ENCODE measurements around the gene PPP1R8.
"Not testable (repeated sequence)": the region's sequence is repeated elsewhere in the genome, so short reads cannot be mapped to it uniquely, and the experiment has no call there.

PPP1R8 gene

DNA sequence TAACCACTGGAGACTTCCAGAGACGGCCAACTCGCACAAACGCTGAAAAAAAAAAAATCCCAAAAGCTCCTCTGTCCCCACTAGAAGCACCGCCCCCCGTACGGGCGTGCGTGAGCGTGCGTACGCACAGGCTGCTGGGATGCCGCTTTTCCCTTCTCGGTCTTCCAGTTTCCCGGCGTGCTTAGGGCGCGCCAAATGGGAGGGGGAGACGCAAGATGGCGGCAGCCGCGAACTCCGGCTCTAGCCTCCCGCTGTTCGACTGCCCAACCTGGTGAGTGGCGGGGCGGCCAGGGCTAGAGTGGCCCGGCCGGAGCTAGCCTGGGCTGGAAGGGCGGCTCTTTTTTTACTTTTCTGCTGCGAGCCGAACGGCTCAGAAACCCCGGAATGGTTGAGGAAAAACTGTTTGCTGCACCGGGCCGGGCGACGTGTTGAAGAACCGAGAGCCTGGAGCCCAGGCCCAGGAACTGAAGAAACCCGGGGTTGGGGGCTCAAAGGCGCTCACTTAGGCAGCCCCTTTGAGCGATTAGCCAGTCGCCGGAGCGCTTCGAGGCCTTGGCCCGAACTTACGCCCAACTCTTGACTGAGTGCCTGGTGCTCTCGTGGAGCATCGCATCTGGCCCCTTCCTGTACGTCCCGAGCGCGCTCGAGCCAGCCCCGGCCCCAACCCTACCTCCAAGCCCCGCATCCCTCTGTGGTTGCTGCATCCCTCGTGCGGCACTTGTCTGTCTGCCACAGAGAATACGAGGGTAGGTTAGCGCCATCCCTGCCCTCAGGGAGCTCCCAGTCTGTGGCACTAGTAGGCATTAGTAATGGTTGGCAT lies at the start of gene PPP1R8:
PPP1R8 (plus strand) TSS at position 162 of the 820 bp plus-strand sequence; CDS start at position 216, 54 bp downstream.
- peak; percentile 74 for DNase-seq (ENCODE audit: low spot score)

DNA sequence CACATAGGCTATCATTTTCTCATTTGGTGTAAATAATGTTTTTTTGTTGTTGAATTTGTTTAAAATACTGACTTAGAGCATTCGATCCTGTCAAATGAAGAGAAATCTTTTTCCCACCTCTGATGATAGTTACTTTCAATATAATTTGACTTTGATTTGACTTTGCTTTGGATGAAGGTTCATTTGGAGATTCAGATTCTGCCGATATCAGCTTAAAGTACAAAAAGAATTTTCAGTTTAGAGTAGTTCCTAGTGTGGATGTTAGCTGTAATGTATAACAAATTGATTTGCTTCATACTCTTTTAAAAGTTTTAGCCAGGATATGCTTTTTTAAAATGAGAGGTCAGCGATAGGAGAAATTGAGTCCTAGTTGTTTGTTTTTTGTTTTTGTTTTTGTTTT lies 47.6 kb upstream of the PPP1R8 start:
- no peak for DNase-seq (ENCODE audit: low spot score)

GRCh38 chr1:27784700-27785099 lies 45.9 kb upstream of the PPP1R8 start:
- DNase-seq (ENCODE audit: low spot score): no peak

DNA sequence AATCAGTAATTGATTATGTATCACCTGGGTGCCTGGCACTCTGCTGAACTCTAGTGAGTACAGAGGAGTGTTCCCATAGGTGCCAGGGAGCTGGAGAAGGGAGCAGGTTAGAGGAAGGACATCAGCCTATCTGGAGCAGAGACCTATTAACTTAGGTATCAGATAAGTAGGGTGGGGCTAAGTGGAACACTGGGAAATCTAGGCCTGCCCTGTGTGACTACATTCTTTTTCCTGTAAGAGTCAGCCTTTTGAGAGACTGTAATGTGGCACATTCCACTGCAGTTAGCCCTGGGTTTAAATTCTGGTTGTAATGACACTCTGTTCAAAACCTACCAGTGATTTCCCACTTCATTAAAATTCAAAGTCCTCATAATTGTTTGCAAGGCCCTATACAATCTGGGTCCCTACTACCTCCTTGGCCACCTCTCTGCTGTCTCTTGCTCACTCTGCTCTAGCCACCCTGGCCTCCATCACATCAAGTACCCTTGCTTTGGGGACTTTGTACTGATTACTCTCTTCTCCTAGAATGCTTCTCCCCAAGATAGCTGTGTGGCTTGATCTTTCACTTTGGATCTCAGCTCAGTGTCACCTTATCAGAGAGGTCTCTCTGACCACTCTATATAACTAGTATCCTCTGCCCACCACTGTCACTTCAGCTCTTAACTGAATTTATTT lies 44.7 kb upstream of the PPP1R8 start:
- no peak for DNase-seq (ENCODE audit: low spot score)

DNA sequence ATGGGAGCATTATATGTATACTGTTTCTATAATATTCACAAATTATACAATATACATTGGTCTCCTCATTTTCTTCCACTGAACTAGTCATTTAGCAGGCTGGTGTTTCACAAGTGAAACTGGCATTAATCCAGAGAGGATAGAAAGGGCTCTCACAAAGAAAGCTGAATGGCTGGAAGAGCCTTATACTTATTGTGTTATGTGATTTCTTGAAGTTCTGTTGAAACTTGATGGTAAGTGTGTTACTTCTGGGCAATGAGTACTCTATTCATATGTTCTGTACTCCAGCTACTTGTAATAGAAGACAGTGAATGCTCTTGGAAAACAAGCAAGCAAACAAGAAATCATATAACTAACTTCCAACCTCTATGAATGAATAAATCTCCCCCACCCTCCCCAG lies 42.7 kb upstream of the PPP1R8 start:
- peak; percentile 63 for DNase-seq (ENCODE audit: low spot score)

DNA sequence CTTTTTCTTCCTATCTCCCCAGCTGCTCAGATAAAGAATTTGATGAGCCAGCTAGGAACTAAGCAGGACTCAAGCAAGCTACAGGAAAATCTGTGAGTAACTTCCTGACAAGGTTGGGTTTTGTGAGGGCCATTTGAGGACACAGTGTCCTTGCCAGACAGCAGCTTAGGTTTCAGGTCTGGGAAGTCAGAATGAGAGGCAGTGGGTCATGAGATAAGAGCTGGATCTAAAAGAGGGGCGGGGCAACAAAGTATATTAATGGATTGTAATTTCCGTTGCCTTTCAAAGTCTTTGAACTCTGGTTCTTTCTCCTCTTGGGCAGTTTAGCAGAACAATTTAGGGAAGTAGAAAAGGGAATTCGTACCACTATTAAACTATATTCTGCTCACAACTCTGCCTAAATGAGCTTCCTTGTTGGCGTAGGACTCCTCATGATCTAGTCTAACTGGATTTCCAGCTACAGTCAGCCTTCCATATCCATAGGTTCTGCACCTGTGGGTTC lies 41.0 kb upstream of the PPP1R8 start:
- no peak for DNase-seq (ENCODE audit: low spot score)

GRCh38 chr1:27790270-27790669 lies 40.3 kb upstream of the PPP1R8 start:
- not testable (repeated sequence) for DNase-seq (ENCODE audit: low spot score)

GRCh38 chr1:27795601-27796000 lies 35.0 kb upstream of the PPP1R8 start:
- no peak for DNase-seq (ENCODE audit: low spot score)

GRCh38 chr1:27804791-27805190 lies 25.8 kb upstream of the PPP1R8 start:
- no peak for DNase-seq (ENCODE audit: low spot score)

DNA sequence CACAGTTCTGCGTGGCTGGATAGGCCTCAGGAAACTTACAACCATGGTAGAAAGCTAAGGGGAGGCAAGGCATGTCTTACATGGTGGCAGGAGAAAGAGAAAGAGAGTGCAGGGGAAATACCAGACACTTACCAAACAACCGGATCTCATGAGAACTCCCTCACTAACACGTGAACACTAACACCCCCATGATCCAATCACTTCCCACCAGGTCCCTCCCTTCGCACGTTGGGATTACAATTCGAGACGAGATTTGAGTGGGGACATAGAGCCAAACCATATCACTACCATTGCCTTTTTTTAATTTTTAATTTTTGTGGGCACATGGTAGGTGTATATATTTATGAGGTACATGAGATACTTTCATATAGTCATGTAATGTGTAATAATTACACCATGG lies 23.8 kb upstream of the PPP1R8 start:
- DNase-seq (ENCODE audit: low spot score): no peak

DNA sequence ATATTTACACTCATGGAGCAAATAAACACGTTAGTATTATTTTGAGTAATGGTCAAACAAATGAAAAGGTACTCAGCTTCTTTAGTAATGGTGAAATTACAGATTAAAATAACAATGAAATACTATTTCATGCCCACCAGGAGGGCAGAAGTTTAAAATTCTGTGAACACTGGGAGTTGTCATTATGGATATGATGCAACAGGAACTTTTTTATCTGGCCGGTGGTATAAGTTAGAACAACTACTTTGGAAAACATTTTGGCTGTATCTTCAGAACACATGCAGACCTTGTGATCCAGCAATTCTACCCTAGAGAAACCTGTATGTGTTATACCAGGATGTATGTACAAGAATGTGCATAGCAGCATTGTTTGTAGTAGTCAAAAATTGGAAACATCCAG lies 23.2 kb upstream of the PPP1R8 start:
- DNase-seq (ENCODE audit: low spot score): no peak

DNA sequence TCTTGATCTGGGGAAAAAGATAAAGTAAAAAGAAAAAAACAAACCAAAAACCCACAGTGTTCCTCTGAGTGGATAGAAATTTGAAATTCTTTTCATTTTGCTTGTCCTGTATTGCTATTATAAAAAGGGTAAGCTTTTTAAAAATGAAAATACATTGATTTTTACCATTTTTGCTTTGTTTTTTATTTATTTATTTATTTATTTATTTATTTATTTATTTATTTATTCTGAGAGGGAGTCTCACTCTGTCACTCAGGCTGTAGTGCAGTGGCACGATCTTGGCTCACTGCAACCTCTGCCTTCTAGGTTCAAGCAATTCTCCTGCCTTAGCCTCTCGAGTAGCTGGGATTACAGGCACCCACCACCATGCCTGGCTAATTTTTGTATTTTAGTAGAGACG lies 22.5 kb upstream of the PPP1R8 start:
- not testable (repeated sequence) for DNase-seq (ENCODE audit: low spot score)

DNA sequence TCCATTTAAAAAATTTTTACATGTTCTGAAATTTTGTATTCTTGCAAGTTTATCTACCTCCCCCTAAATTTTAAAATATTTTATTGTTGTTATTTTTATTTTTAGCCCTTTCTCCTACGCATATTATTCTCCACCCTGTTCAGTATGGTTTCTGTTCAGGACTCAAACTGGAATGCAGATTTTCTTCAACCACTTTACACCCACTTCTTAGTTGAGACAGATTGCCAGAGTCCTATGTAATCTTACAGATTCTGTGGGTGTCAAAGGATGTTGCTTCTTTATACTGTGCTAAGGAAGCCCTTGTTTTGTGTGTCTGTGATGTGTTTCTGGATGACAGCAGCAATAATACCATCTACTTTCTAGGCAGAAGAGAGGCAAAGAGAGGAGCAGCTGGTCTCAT lies 20.7 kb upstream of the PPP1R8 start:
- DNase-seq (ENCODE audit: low spot score): no peak

- DNase-seq (ENCODE audit: low spot score): no peak
Measured at GRCh38 chr1:27811741-27812500, 18.7 kb upstream of the PPP1R8 start.

DNA sequence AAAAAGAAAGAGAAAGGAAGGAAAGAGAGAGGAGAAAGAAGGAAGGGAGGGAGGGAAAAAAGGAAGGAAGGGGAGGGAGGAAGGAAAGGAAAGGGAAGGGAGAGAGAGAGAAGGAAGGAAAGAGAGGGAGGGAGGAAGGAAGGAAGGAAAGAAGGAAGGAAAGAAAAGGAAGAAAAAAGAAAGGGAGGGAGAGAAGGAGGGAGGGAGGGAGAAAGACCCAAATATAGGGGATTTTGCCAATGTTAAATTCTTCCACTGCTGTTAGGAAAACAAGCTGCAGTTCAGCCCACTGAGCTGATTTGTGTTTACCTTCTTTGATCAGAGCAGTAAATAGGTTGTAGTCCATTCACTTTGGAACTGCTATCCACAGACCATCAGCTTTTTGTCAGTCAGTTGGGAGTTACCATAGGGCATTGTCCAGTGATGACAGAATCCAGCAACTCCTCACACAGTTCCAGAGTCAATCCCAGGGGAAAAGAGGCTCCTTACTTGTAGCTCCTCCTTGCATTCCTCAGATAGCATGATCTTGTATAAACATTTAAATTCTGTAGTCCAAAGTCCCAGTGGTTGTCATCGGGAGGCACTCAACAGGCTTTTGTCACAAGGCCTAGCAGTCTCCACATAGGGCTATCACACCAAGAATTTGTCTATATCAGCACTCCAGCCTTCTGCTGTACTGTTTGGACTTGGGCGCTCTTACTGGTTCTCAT lies 13.5 kb upstream of the PPP1R8 start:
- no peak for DNase-seq (ENCODE audit: low spot score)

DNA sequence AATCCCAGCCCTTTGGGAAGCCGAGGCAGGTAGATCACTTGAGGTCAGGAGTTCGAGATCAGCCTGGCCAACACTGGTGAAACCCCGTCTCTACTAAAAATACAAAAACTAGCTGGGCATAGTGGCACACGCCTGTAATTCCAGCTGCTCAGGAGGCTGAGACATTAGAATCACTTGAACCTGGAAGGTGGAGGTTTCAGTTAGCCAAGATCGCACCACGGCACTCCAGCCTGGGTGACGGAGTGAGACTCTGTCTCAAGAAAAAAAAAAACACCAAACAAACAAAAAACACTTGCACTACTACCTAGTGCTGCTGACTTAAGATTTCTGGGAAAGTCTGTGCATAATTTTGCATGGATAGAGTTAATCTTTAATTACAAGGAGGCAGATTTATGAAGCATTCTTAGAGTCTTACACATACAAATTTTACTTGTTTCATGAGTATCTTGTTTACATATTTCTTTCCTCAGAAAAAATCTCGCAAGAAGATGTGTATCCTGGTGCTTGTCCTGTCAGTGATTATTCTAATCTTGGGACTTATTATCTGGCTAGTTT lies 8.7 kb upstream of the PPP1R8 start:
- no peak for DNase-seq (ENCODE audit: low spot score)

DNA sequence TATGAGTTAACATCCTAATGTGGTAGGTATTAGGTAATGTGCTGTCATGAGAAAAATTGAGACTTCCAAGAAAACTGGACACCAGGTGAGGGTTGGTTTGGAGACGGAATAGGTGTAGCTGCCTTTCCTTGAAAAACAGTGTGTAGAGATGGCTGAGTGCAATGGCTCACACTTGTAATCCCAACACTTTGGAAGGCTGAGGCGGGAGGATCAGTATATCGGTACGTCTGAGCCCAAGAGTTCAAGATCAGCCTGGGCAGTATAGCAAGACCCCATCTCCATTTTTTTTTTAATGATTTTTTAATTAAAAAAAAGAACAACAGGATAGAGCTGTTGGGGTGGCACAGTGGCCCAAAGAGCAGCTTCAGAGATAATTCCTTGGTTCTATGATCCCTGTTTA lies 6.8 kb upstream of the PPP1R8 start:
- no peak for DNase-seq (ENCODE audit: low spot score)

DNA sequence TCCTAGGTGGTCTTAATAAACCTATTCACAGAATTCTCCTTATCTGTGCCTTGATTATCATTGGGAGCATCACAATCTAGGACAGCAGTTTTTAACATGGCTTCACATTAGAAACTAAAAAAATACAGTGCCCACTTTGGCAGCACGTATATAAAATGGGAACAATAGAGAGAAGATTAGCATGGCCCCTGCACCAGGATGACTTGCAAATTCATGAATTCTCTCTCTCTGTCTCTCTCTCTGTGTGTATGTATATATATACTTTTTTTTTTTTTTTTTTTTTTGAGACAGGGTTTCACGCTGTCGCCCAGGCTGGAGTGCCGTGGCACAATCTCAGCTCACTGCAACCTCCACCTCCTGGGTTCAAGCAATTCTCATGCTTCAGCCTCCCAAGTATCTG lies 6.2 kb upstream of the PPP1R8 start:
- no peak for DNase-seq (ENCODE audit: low spot score)

DNA sequence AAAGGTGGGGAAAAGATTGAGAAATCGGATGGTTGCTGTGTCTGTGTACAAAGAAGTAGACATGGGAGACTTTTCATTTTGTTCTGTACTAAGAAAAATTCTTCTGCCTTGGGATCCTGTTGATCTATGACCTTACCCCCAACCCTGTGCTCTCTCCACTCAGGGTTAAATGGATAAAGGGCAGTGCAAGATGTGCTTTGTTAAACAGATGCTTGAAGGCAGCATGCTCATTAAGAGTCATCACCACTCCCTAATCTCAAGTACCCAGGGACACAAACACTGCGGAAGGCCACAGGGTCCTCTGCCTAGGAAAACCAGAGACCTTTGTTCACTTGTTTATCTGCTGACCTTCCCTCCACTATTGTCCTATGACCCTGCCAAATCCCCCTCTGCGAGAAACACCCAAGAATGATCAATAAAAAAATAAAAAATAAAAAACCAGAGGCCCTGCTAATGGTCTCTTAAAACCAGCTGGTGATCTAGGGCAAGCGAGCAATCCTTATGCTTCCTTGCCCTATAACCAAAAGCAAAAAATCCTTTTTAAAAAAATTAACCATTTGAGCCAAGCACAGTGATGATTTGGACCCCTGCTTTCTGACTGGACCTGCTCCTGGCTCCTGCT lies 1.1 kb upstream of the PPP1R8 start:
- not testable (repeated sequence) for DNase-seq (ENCODE audit: low spot score)

GRCh38 chr1:27831568-27832410 lies 1.2 kb downstream of the PPP1R8 start:
- no peak for DNase-seq (ENCODE audit: low spot score)

Measured in COLO829 (cell line).